Trophoblast cell (in vitro differentiated cells and primary cell): Measurements from ENCODE around the gene LYSMD4.

Source experiments
- DNase-seq, 2 donors: peaks; one replicate each; pipeline ENCODE4 v3.0.0-alpha.2; 2016
- H2AFZ ChIP-seq: 2 replicates; pipeline ENCODE4 v1.6.1; 2013; ENCODE audit warnings: low read length, moderate library complexity, mild to moderate bottlenecking; ENCODE audit not compliant: insufficient read depth, poor library complexity
- H2AK5ac ChIP-seq: 2 replicates; pipeline ENCODE4 v1.6.1; 2013; ENCODE audit warnings: mild to moderate bottlenecking, low read length
- H2BK120ac ChIP-seq: 2 replicates; pipeline ENCODE4 v1.6.1; 2013; ENCODE audit warnings: low read length, mild to moderate bottlenecking, moderate library complexity; ENCODE audit not compliant: insufficient read depth, poor library complexity
- H2BK12ac ChIP-seq: 2 replicates; pipeline ENCODE4 v1.6.1; 2013; ENCODE audit warnings: mild to moderate bottlenecking, low read length, moderate library complexity
- H2BK5ac ChIP-seq: 2 replicates; pipeline ENCODE4 v1.6.1; 2013; ENCODE audit warnings: low read length, low read depth, moderate library complexity, mild to moderate bottlenecking; ENCODE audit not compliant: poor library complexity
- H3K14ac ChIP-seq: 2 replicates; pipeline ENCODE4 v1.6.1; 2013; ENCODE audit warnings: mild to moderate bottlenecking, low read length
- H3K18ac ChIP-seq: 2 replicates; pipeline ENCODE4 v1.6.1; 2013; ENCODE audit warnings: mild to moderate bottlenecking, low read length
- H3K23ac ChIP-seq: 2 replicates; pipeline ENCODE4 v1.6.1; 2013; ENCODE audit warnings: low read length
- H3K27ac ChIP-seq: 2 replicates; pipeline ENCODE4 v1.5.1; 2013; ENCODE audit warnings: low read depth, mild to moderate bottlenecking, inconsistent platforms, low read length, moderate library complexity
- H3K27me3 ChIP-seq: 2 replicates; pipeline ENCODE4 v1.6.1; 2013; ENCODE audit warnings: inconsistent platforms, mild to moderate bottlenecking, low read length, moderate library complexity; ENCODE audit not compliant: insufficient read depth
- H3K36me3 ChIP-seq, 2 experiments: 1 replicate in 1 of 2; 2 replicates in 1 of 2; pipeline ENCODE4 v1.6.1; 2013; ENCODE audit warnings: low read length in 2 of 2, mild to moderate bottlenecking in 2 of 2, moderate library complexity in 1 of 2; ENCODE audit not compliant: insufficient read depth in 2 of 2, control insufficient read depth in 1 of 2
- H3K4ac ChIP-seq: 2 replicates; pipeline ENCODE4 v1.6.1; 2013; ENCODE audit warnings: low read depth, mild to moderate bottlenecking, low read length, moderate library complexity
- H3K4me1 ChIP-seq, 2 experiments: 1 replicate in 1 of 2; 2 replicates in 1 of 2; pipeline ENCODE4 v1.6.1; 2013; ENCODE audit warnings: low read length in 2 of 2, mild to moderate bottlenecking in 2 of 2, moderate library complexity in 1 of 2; ENCODE audit not compliant: insufficient read depth in 2 of 2, control insufficient read depth in 1 of 2
- H3K4me2 ChIP-seq: 2 replicates; pipeline ENCODE4 v1.6.1; 2013; ENCODE audit warnings: inconsistent platforms, mild to moderate bottlenecking, low read length, moderate library complexity
- H3K4me3 ChIP-seq: 2 replicates; pipeline ENCODE4 v1.5.1; 2013; ENCODE audit warnings: mild to moderate bottlenecking, low read depth, low read length, inconsistent platforms
- H3K79me1 ChIP-seq: one replicate; pipeline ENCODE4 v1.6.1; 2013; ENCODE audit warnings: low read length
- H3K79me2 ChIP-seq: 2 replicates; pipeline ENCODE4 v1.6.1; 2013; ENCODE audit warnings: low read length, mild to moderate bottlenecking; ENCODE audit not compliant: control insufficient read depth, insufficient read depth, poor library complexity
- H3K9ac ChIP-seq: 2 replicates; pipeline ENCODE4 v1.6.1; 2013; ENCODE audit warnings: mild to moderate bottlenecking, low read length
- H3K9me3 ChIP-seq: 2 replicates; pipeline ENCODE4 v1.6.1; 2013; ENCODE audit warnings: low read depth, mild to moderate bottlenecking, control low read depth, inconsistent platforms, low read length; ENCODE audit not compliant: insufficient read depth
- H4K12ac ChIP-seq: 2 replicates; pipeline ENCODE4 v1.6.1; 2013; ENCODE audit warnings: low read depth, mild to moderate bottlenecking, low read length, moderate library complexity
- H4K8ac ChIP-seq: 2 replicates; pipeline ENCODE4 v1.6.1; 2013; ENCODE audit warnings: low read depth, mild to moderate bottlenecking, low read length, moderate library complexity
- H4K91ac ChIP-seq: one replicate; pipeline ENCODE4 v1.6.1; 2013; ENCODE audit warnings: low read depth, mild to moderate bottlenecking, low read length, moderate library complexity
- WGBS: extraction: QIAGEN DNeasy Blood & Tissue Kit; methylation state at CpG from one replicate; pipeline ENCODE4 v1.1.7; 2013; ENCODE audit warnings: missing lambda C conversion rate; ENCODE audit not compliant: insufficient read length, insufficient coverage; ENCODE audit errors: extremely low coverage; 5-methylcytosine and 5-hydroxymethylcytosine counted together

Gene LYSMD4

GRCh38 chr15:99712415-99712814 lies 20.8 kb downstream of the LYSMD4 start:
- Histone ChIP-seq H3K9me3 (peaks cover 2% of the 10 kb centered on the region), H3K23ac (no peak overlapping the region), H3K4me2 (no peak overlapping the region), H4K91ac (no peak overlapping the region), H4K12ac (no peak overlapping the region), H3K79me2 (no peaks in the 10 kb centered on the region), H4K8ac (no peak overlapping the region), H2BK12ac (no peak overlapping the region), H3K18ac (no peak overlapping the region), H3K4ac (no peak overlapping the region), H2AFZ (no peak overlapping the region), H3K79me1 (no peaks in the 10 kb centered on the region), H3K4me1 (no peaks in the 10 kb centered on the region), H3K9ac (no peak overlapping the region), H3K36me3 (peaks cover 17 to 24% of the 10 kb centered on the region in 2 experiments), H3K27me3 (no peaks in the 10 kb centered on the region), H3K14ac (no peak overlapping the region), H2BK5ac (no peak overlapping the region), H3K4me3 (no peak overlapping the region), H2BK120ac (no peak overlapping the region), H2AK5ac (no peak overlapping the region), H3K27ac (no peak overlapping the region)
- no CpG with 5 or more reads among the region's 18 CpGs for WGBS
- DNase-seq: no peak

- no peak for DNase-seq
- no peak overlapping the region for H3K4me2 ChIP-seq
- no peak overlapping the region for H4K8ac ChIP-seq
- no peaks in the 10 kb centered on the region for H3K4me1 ChIP-seq
- H2AFZ ChIP-seq: no peak overlapping the region
- H2AK5ac ChIP-seq: no peak overlapping the region
- no peak overlapping the region for H4K12ac ChIP-seq
- no peak overlapping the region for H4K91ac ChIP-seq
- no peaks in the 10 kb centered on the region for H3K27me3 ChIP-seq
- H2BK120ac ChIP-seq: no peak overlapping the region
- H3K14ac ChIP-seq: no peak overlapping the region
- H3K9ac ChIP-seq: no peak overlapping the region
- H3K18ac ChIP-seq: no peak overlapping the region
- H3K79me2 ChIP-seq: no peaks in the 10 kb centered on the region
- peaks cover 17 to 24% of the 10 kb centered on the region in 2 experiments for H3K36me3 ChIP-seq
- peaks cover 2% of the 10 kb centered on the region for H3K9me3 ChIP-seq
- H2BK12ac ChIP-seq: no peak overlapping the region
- H3K4ac ChIP-seq: no peak overlapping the region
- no peak overlapping the region for H3K27ac ChIP-seq
- H2BK5ac ChIP-seq: no peak overlapping the region
- no peaks in the 10 kb centered on the region for H3K79me1 ChIP-seq
- WGBS: no CpG with 5 or more reads among the region's 5 CpGs
- H3K23ac ChIP-seq: no peak overlapping the region
- H3K4me3 ChIP-seq: no peak overlapping the region
These were observed 21.6 kb downstream of the LYSMD4 start for GRCh38 chr15:99711625-99712024.

- H3K9ac ChIP-seq: no peak overlapping the region
- H3K4me2 ChIP-seq: no peak overlapping the region
- H3K4me3 ChIP-seq: no peak overlapping the region
- no peak overlapping the region for H3K27ac ChIP-seq
- H3K9me3 ChIP-seq: peaks cover 2% of the 10 kb centered on the region
- no peaks in the 10 kb centered on the region for H3K4me1 ChIP-seq
- H2AK5ac ChIP-seq: no peak overlapping the region
- no peak overlapping the region for H2BK120ac ChIP-seq
- H4K8ac ChIP-seq: no peak overlapping the region
- H4K12ac ChIP-seq: no peak overlapping the region
- H3K36me3 ChIP-seq: peaks cover 17 to 24% of the 10 kb centered on the region in 2 experiments
- no peak overlapping the region for H2AFZ ChIP-seq
- no peak overlapping the region for H2BK5ac ChIP-seq
- H3K79me1 ChIP-seq: no peaks in the 10 kb centered on the region
- no peak overlapping the region for H4K91ac ChIP-seq
- no peaks in the 10 kb centered on the region for H3K27me3 ChIP-seq
- no CpG with 5 or more reads among the region's 16 CpGs for WGBS
- no peak overlapping the region for H3K14ac ChIP-seq
- no peak overlapping the region for H3K4ac ChIP-seq
- no peak overlapping the region for H3K23ac ChIP-seq
- no peak overlapping the region for H3K18ac ChIP-seq
- no peak for DNase-seq
- H2BK12ac ChIP-seq: no peak overlapping the region
- H3K79me2 ChIP-seq: no peaks in the 10 kb centered on the region
These were observed 23.8 kb downstream of the LYSMD4 start for GRCh38 chr15:99709243-99709986.

- Histone ChIP-seq H3K4me3 (no peak overlapping the region), H3K23ac (no peak overlapping the region), H3K4ac (no peak overlapping the region), H3K27ac (no peak overlapping the region), H4K91ac (no peak overlapping the region), H3K79me1 (no peaks in the 10 kb centered on the region), H3K18ac (no peak overlapping the region), H2AFZ (no peak overlapping the region), H3K9ac (no peak overlapping the region), H3K9me3 (peaks cover 2% of the 10 kb centered on the region), H2AK5ac (no peak overlapping the region), H3K27me3 (no peaks in the 10 kb centered on the region), H2BK120ac (no peak overlapping the region), H3K4me1 (no peaks in the 10 kb centered on the region), H2BK12ac (no peak overlapping the region), H4K12ac (no peak overlapping the region), H3K79me2 (no peaks in the 10 kb centered on the region), H4K8ac (no peak overlapping the region), H3K36me3 (peaks cover 17 to 24% of the 10 kb centered on the region in 2 experiments), H3K14ac (no peak overlapping the region), H2BK5ac (no peak overlapping the region), H3K4me2 (no peak overlapping the region)
- peak in 1 of 2 donors; percentile 5 for DNase-seq
- WGBS: no CpG with 5 or more reads among the region's 7 CpGs
These were observed 24.7 kb downstream of the LYSMD4 start for GRCh38 chr15:99708563-99708962.
